ENCODE measurements around the gene CILP.

GRCh38 chr15:65201918-65202317 lies 9.4 kb downstream of the CILP start:
- TF ChIP-seq FOXA1 (IDR thresholded peaks at IDR 0.05), result no peak
- no peak for TF ChIP-seq SP1 (IDR thresholded peaks at IDR 0.05)
- no peak for TF ChIP-seq HDGF (IDR thresholded peaks at IDR 0.05; ENCODE audit: borderline replicate concordance)
- no peak for TF ChIP-seq LEF1 (IDR thresholded peaks at IDR 0.05; ENCODE audit: borderline replicate concordance)

All from HEK293T (cell line).